ENCODE data around the gene RIC8B. TPM values are rescaled to one million over a fixed set of nuclear protein-coding genes. Genes with fewer than 3 reads are reported as not detected.

Gene RIC8B
- total RNA-seq, 1 experiment from 2014 or later = 7.8 TPM

GRCh38 chr12:106867651-106868050 lies 93.2 kb downstream of the RIC8B start:
- no peaks in the 10 kb centered on the region; the same call in 1 of the 2 replicates for H3K4me1 ChIP-seq
- Mint-ChIP-seq H3K27ac (ENCODE audit: unreplicated experiment) (no peak overlapping the region), H3K27me3 (ENCODE audit: insufficient read depth, unreplicated experiment) (no peaks in the 10 kb centered on the region), H3K4me3 (ENCODE audit: unreplicated experiment) (no peak overlapping the region), H3K4me1 (ENCODE audit: low read depth, unreplicated experiment) (no peaks in the 10 kb centered on the region), H3K36me3 (ENCODE audit: insufficient read depth, unreplicated experiment) (no peaks in the 10 kb centered on the region), H3K9me3 (ENCODE audit: unreplicated experiment) (no peaks in the 10 kb centered on the region)
- no peaks in the 10 kb centered on the region for H3K36me3 ChIP-seq (ENCODE audit: control insufficient read depth, insufficient read depth, low read length)
- H3K27me3 ChIP-seq (replicated peaks; ENCODE audit: control insufficient read depth, insufficient read depth, low read length) = no peaks in the 10 kb centered on the region
- POLR2A ChIA-PET = no interaction called here
- DNase-seq = no peak
- intact Hi-C loops (cut with micrococcal nuclease; ENCODE audit: unreplicated experiment) = no loop called here
- no peak for TF ChIP-seq CTCF (IDR thresholded peaks at IDR 0.05; ENCODE audit: insufficient read depth in 1 of 2, low read depth in 1 of 2, low read length in 1 of 2, severe bottlenecking in 1 of 2, unreplicated experiment in 1 of 2)
- BruUV-seq (replicated peaks) = no TSS peak
- H3K9me3 ChIP-seq = no peaks in the 10 kb centered on the region
- H3K4me3 ChIP-seq (ENCODE audit: low read depth, low read length) = no peak overlapping the region
- CTCF ChIA-PET = no interaction called here

- Histone ChIP-seq H3K27me3 (replicated peaks; ENCODE audit: control insufficient read depth, insufficient read depth, low read length) (no peaks in the 10 kb centered on the region), H3K9me3 (no peaks in the 10 kb centered on the region), H3K4me1 (no peaks in the 10 kb centered on the region; the same call in 1 of the 2 replicates), H3K4me3 (ENCODE audit: low read depth, low read length) (no peak overlapping the region), H3K36me3 (ENCODE audit: control insufficient read depth, insufficient read depth, low read length) (no peaks in the 10 kb centered on the region)
- TF ChIP-seq CTCF (IDR thresholded peaks at IDR 0.05; ENCODE audit: insufficient read depth in 1 of 2, low read depth in 1 of 2, low read length in 1 of 2, severe bottlenecking in 1 of 2, unreplicated experiment in 1 of 2) = no peak
- CTCF ChIA-PET = interaction anchor here (0.6 kb wide), 1 partner anchor 507 kb away, joined by 3 read pairs; no protein-coding TSS in a partner anchor
- Mint-ChIP-seq H3K36me3 (ENCODE audit: insufficient read depth, unreplicated experiment) (no peaks in the 10 kb centered on the region), H3K27ac (ENCODE audit: unreplicated experiment) (no peak overlapping the region), H3K27me3 (ENCODE audit: insufficient read depth, unreplicated experiment) (no peaks in the 10 kb centered on the region), H3K9me3 (ENCODE audit: unreplicated experiment) (no peaks in the 10 kb centered on the region), H3K4me1 (ENCODE audit: low read depth, unreplicated experiment) (no peaks in the 10 kb centered on the region), H3K4me3 (ENCODE audit: unreplicated experiment) (no peak overlapping the region)
- intact Hi-C loops (cut with micrococcal nuclease; ENCODE audit: unreplicated experiment) = no loop called here
- POLR2A ChIA-PET = no interaction called here
- no peak for DNase-seq
- no TSS peak for BruUV-seq (replicated peaks)
Observed at GRCh38 chr12:106868982-106869700, 94.7 kb downstream of the RIC8B start.

- no TSS peak for BruUV-seq (replicated peaks)
- no peaks in the 10 kb centered on the region for H3K36me3 ChIP-seq (ENCODE audit: control insufficient read depth, insufficient read depth, low read length)
- POLR2A ChIA-PET = no interaction called here
- H3K4me1 ChIP-seq = no peaks in the 10 kb centered on the region; the same call in 1 of the 2 replicates
- Mint-ChIP-seq H3K4me3 (ENCODE audit: unreplicated experiment) (no peak overlapping the region), H3K9me3 (ENCODE audit: unreplicated experiment) (no peaks in the 10 kb centered on the region), H3K27me3 (ENCODE audit: insufficient read depth, unreplicated experiment) (no peaks in the 10 kb centered on the region), H3K4me1 (ENCODE audit: low read depth, unreplicated experiment) (no peaks in the 10 kb centered on the region), H3K27ac (ENCODE audit: unreplicated experiment) (no peak overlapping the region), H3K36me3 (ENCODE audit: insufficient read depth, unreplicated experiment) (no peaks in the 10 kb centered on the region)
- CTCF ChIA-PET = no interaction called here
- H3K4me3 ChIP-seq (ENCODE audit: low read depth, low read length) = no peak overlapping the region
- no peaks in the 10 kb centered on the region for H3K9me3 ChIP-seq
- no peak for TF ChIP-seq CTCF (IDR thresholded peaks at IDR 0.05; ENCODE audit: insufficient read depth in 1 of 2, low read depth in 1 of 2, low read length in 1 of 2, severe bottlenecking in 1 of 2, unreplicated experiment in 1 of 2)
- DNase-seq = no peak
- intact Hi-C loops (cut with micrococcal nuclease; ENCODE audit: unreplicated experiment) = no loop called here
- H3K27me3 ChIP-seq (replicated peaks; ENCODE audit: control insufficient read depth, insufficient read depth, low read length) = no peaks in the 10 kb centered on the region
Observed at GRCh38 chr12:106870116-106870515, 95.6 kb downstream of the RIC8B start.

All from Caco-2 (cell line).